ENCODE data around the gene PASK.

Gene PASK

DNA sequence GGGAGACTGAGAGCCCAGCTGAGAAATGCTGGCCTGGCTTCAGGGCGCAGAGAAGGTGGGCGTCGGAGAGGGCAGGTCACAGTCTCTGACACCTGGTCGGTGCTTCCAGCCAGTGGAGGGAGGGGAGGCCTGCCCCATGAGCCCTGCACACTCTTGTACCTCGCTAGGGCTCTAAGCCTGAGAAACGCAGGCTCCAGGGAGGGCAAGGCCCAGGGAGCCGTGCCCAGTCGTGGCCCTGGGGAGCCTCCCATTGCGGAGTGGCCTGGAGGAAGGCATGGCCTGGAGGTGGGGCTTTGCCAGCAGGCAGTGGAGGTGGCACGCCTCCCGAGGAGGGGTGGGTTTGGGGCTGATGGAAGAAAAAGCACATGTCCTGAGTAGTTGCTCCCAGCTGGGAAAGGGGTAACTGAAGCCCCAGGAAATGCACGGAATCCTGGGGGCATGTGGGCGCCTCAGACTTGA, 86.2 kb downstream of the PASK start:
- DNase-seq: no peak

DNA sequence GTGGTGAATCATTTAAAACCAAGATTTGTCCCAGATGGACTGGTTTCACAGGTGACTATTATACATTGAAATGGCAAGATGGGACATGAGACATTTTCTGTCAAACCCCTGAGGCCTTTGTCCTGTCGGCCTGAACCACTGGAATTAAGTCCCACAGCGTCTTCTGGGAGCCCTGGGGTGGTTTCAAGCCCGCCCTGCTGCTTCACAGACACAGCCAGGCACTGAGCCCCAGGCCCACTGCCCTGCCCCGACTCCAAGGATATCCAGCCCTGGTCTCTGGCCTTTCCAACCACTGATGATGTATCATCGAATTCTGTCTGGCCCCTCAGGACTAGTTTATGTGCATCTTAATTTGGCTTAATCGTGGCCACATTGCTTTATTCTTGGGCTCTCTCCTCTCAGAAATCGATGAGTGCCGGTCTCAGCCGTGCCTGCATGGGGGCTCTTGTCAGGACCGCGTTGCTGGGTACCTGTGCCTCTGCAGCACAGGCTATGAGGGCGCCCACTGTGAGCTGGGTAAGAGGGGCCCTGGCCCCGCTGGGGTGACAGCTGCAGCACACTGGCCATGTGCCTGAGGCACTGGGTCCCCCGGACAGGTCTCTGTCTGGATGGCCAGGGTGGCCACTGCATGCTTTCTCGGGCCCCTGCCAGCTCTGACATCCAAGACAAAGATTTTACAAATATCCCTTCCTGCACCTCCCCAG, 86.7 kb downstream of the PASK start:
- no peak for DNase-seq

DNA sequence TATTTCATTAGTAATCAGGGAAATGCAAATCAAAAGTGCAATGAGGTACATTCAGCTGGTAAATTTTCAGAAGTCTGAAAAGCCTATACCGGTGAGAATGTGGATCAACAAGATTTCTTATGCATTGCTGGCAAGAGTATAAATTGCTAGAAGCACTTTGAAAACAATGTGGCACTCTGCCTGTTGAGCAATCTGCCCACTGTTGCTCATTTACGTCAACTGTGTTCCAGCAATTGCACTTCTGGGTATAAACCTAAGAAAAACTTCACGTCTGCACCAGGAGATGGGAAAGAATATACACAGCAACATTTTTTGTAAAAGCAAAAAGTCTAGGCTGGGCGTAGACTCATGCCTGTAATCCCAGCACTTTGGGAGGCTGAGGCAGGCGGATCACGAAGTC, 88.0 kb downstream of the PASK start:
- DNase-seq: no peak

All from HCEC 1CT (cell line).